K562 (cell line): Measurements from ENCODE around the gene CPED1. TPM values are rescaled to one million over a fixed set of nuclear protein-coding genes. Genes with fewer than 3 reads are reported as not detected.

Experiments used
- ATF7 ChIP-seq: fragments of 450-650 bp; IDR thresholded peaks from 2 replicates; pipeline ENCODE4 v1.7.1; 2014; ENCODE audit warnings: mild to moderate bottlenecking, moderate library complexity
- CGGBP1 ChIP-seq: fragments of 250-450 bp; sonication (Bioruptor Pico); IDR thresholded peaks from 2 replicates; pipeline ENCODE4 v1.9.0; 2021; ENCODE audit warnings: mild to moderate bottlenecking
- CREBBP ChIP-seq: IDR thresholded peaks from one replicate; pipeline ENCODE4 v1.6.1; 2012; ENCODE audit warnings: low read depth, mild to moderate bottlenecking, control low read depth, inconsistent platforms, low read length
- GTF2E2 ChIP-seq: fragments of 200-800 bp; sonication (Bioruptor generic); IDR thresholded peaks from 2 replicates; pipeline ENCODE4 v1.6.1; 2016; ENCODE audit warnings: missing genetic modification characterization, missing compliant biosample characterization
- KHSRP ChIP-seq: fragments of 450-650 bp; IDR thresholded peaks from 2 replicates; pipeline ENCODE4 v1.6.1; 2017
- NUFIP1 ChIP-seq: fragments of 450-650 bp; IDR thresholded peaks from 2 replicates; pipeline ENCODE4 v1.6.1; 2018; ENCODE audit not compliant: partially characterized antibody
- PBX2 ChIP-seq, 2 experiments: IDR thresholded peaks in 1 of 2; conservative IDR thresholded peaks in 1 of 2; 2 replicates each; pipeline ENCODE4 v1.6.1; 2016; ENCODE audit warnings: low read depth in 2 of 2, mild to moderate bottlenecking in 1 of 2, missing compliant biosample characterization in 1 of 2, missing genetic modification characterization in 1 of 2, moderate library complexity in 1 of 2
- PURB ChIP-seq: sonication (generic); formaldehyde crosslinking; IDR thresholded peaks from 2 replicates; pipeline ENCODE4 v1.9.0; 2021; ENCODE audit warnings: low read depth, mild to moderate bottlenecking, missing genetic modification reagents
- RHOXF2B ChIP-seq: fragments of 250-450 bp; sonication (Bioruptor Pico); conservative IDR thresholded peaks from 2 replicates; pipeline ENCODE4 v1.5.1; 2021
- SIN3A ChIP-seq, 2 experiments: fragments of 150-350 bp in 1 of 2; IDR thresholded peaks; 2 replicates each; pipeline ENCODE4 v1.6.1; 2011 to 2016; ENCODE audit warnings: borderline replicate concordance in 2 of 2, low read depth in 2 of 2, low read length in 2 of 2, mild to moderate bottlenecking in 2 of 2, moderate library complexity in 2 of 2; ENCODE audit not compliant: control insufficient read depth in 1 of 2
- SMARCA4 ChIP-seq: fragments of 450-650 bp; IDR thresholded peaks from 2 replicates; pipeline ENCODE4 v1.6.1; 2016
- TCF15 ChIP-seq: fragments of 250-450 bp; sonication (Bioruptor Pico); IDR thresholded peaks from 2 replicates; pipeline ENCODE4 v1.8.0; 2022; ENCODE audit warnings: moderate library complexity, mild to moderate bottlenecking, inconsistent platforms
- XRCC4 ChIP-seq: IDR thresholded peaks from one replicate; pipeline ENCODE4 v1.6.1; 2011; ENCODE audit not compliant: insufficient read depth, insufficient read length; ENCODE audit errors: extremely low read depth
- ZC3H11A ChIP-seq: IDR thresholded peaks from 2 replicates; pipeline ENCODE4 v1.6.1; 2012; ENCODE audit warnings: low read depth, low read length, improper control_type of control experiment
- polyA plus RNA-seq, 8 experiments: library from polyadenylated mRNA; depleted of rRNA in 4 of 8; stranded (reverse) in 5 of 8; unstranded in 3 of 8; fragments of >200 nt; fragmentation: Nextera tagmentation in 2 of 8; fragmentation: Illumina TruSeq in 1 of 8; extraction: Ambion mirVana in 2 of 8; extraction: Trizol in 1 of 8; gene quantifications; 2 replicates each; pipeline versions ENCODE4 v1.2.1 to v1.2.3, GENCODE V29; 2011 to 2014; ENCODE audit warnings: inconsistent platforms in 1 of 8, missing spikeins in 1 of 8
- total RNA-seq, 7 experiments: library from RNA; depleted of rRNA in 6 of 7; stranded (reverse); fragments of >200 nt in 6 of 7; fragmentation: Illumina TruSeq in 2 of 7; extraction: Trizol in 2 of 7; gene quantifications; 2 replicates each; pipeline versions ENCODE4 v1.2.1 to v1.2.3, GENCODE V29; 2011 to 2021; ENCODE audit warnings: low replicate concordance in 1 of 7
- TF ChIP-seq, protein P1 (sequence below), 2 experiments: fragments of 450-650 bp in 1 of 2; IDR thresholded peaks; 2 replicates each; pipeline ENCODE4 v1.6.1; 2011 to 2017; ENCODE audit warnings: low read depth in 2 of 2, antibody characterized with exemption in 1 of 2, borderline replicate concordance in 1 of 2, low read length in 1 of 2, mild to moderate bottlenecking in 1 of 2, mixed read lengths in 1 of 2; ENCODE audit not compliant: control insufficient read depth in 1 of 2

Gene CPED1
- total and polyA plus RNA-seq, 9 of the 15 experiments (the other 6 are each of a cell fraction or from before 2014, with no cell fraction given): 195 to 393 (median 290) TPM

- no peak for TF ChIP-seq CGGBP1
- TF ChIP-seq SMARCA4: peak; percentile 87
- TF ChIP-seq TCF15: no peak
- TF ChIP-seq ATF7: 0 out of 2 replicates have a peak, but pooled peaks have one; percentile 24
- TF ChIP-seq PBX2 (CRISPR knock-in tag; IDR thresholded peaks at IDR 0.05; ENCODE audit: low read depth): no peak
- TF ChIP-seq PBX2 (tag; conservative IDR thresholded peaks at IDR 0.05; ENCODE audit: low read depth): no peak
- peak in 1 of 2 experiments; percentile 61; a peak in 1 of 4 replicates for TF ChIP-seq SIN3A (IDR thresholded peaks at IDR 0.05; ENCODE audit: borderline replicate concordance in 2 of 2, control insufficient read depth in 1 of 2, low read depth in 2 of 2, low read length in 2 of 2)
- TF ChIP-seq RHOXF2B (CRISPR knock-in tag): no peak
- no peak for TF ChIP-seq GTF2E2
- no peak for TF ChIP-seq CREBBP
- TF ChIP-seq NUFIP1: no peak
- TF ChIP-seq ZC3H11A: no peak
- no peak for TF ChIP-seq PURB (CRISPR knock-in tag)
- no peak; the same call in 1 of the 2 replicates for TF ChIP-seq KHSRP
- TF ChIP-seq, protein P1, sequence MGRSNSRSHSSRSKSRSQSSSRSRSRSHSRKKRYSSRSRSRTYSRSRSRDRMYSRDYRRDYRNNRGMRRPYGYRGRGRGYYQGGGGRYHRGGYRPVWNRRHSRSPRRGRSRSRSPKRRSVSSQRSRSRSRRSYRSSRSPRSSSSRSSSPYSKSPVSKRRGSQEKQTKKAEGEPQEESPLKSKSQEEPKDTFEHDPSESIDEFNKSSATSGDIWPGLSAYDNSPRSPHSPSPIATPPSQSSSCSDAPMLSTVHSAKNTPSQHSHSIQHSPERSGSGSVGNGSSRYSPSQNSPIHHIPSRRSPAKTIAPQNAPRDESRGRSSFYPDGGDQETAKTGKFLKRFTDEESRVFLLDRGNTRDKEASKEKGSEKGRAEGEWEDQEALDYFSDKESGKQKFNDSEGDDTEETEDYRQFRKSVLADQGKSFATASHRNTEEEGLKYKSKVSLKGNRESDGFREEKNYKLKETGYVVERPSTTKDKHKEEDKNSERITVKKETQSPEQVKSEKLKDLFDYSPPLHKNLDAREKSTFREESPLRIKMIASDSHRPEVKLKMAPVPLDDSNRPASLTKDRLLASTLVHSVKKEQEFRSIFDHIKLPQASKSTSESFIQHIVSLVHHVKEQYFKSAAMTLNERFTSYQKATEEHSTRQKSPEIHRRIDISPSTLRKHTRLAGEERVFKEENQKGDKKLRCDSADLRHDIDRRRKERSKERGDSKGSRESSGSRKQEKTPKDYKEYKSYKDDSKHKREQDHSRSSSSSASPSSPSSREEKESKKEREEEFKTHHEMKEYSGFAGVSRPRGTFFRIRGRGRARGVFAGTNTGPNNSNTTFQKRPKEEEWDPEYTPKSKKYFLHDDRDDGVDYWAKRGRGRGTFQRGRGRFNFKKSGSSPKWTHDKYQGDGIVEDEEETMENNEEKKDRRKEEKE (IDR thresholded peaks at IDR 0.05; ENCODE audit: borderline replicate concordance in 1 of 2, control insufficient read depth in 1 of 2, low read depth in 2 of 2, low read length in 1 of 2): no peak
- TF ChIP-seq XRCC4: no peak
Measured at GRCh38 chr7:121006711-121007315, 18.3 kb downstream of the CPED1 start (continued).
